NCI-H2171 (cell line): Measurements from ENCODE around the gene RAP1GDS1.
"Not testable (repeated sequence)": the region's sequence is repeated elsewhere in the genome, so short reads cannot be mapped to it uniquely, and the experiment has no call there.

ENCODE experiments used
- DNase-seq: peaks from one replicate; lab custom pipeline; 2025; lab: John Stamatoyannopoulos, UW

Gene RAP1GDS1

DNA sequence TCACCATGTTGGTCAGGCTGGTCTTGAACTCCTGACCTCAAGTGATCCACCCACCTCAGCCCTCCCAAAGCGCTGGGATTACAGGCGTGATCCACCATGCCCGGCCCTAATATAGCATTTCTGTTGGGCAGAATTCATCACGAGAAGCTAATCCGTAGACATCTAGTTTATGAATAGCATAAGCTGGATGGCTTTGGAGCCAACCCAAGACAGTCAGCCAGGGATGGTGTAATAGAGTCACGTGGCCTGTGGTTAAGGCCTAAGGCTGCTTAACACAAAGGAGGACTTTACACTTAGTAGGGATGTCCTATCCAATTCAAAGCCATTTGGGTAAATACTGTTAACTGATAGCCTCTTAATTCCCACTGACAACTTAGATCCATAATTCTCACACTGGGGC, 173.6 kb downstream of the RAP1GDS1 start:
- no peak for DNase-seq

DNA sequence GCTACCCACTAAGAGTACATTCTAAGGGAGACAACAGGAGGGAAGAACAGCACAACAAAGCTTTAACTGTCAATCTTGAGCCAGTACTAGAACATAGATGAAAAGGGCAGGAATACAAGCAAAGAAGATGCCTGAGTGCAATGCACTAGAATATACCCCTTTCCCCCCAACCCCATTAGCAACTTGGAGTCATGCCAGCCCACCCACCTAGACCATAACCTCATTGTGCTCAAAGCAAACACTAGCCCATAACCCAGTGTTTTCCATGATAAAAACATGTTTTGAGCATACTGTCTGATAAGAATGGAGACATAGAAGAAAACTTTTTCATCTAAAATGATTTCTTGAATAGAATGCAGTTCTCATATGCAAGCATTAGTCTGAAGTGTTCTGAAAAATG, 183.2 kb downstream of the RAP1GDS1 start:
- DNase-seq: no peak

DNA sequence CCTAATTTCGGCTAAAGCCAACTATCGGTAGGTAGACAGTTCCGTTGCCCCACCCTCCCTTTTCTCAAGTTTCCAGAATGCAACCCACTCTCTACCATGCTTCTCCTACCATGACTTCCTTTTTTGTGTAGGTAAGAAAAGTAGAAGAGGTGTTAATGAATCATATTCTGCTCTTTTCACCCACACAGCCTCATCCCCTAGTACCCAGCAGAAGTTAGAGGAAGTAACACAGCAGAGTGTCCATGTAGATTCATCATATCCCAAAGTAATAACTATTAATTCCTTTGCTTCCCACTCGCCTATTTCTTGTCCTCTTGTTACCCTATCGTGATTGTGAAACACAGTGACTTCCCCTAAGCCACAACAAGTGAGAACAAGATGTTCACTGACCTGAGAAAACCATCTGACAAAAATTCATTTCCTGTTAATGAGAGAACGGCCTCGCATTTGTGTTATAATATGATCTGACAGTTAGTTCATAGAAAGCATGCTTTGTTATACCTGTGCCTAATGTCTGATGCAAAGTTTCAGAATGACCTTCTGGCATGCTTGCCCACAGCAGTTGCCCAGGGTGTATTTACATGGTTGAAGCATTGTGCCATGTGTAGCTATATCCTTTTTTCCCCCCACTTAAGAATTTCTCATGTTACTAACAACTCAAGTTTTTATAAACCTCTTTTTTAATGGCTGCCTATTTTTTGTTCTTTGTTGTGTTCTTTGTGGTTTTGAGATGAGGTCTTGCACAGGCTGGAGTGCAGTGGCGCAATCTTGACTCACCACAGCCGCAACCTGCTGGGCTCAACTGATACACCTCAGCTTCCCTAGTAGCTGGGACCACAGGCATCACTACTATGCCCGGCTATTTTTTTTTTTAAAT, 185.6 kb downstream of the RAP1GDS1 start:
- no peak for DNase-seq

DNA sequence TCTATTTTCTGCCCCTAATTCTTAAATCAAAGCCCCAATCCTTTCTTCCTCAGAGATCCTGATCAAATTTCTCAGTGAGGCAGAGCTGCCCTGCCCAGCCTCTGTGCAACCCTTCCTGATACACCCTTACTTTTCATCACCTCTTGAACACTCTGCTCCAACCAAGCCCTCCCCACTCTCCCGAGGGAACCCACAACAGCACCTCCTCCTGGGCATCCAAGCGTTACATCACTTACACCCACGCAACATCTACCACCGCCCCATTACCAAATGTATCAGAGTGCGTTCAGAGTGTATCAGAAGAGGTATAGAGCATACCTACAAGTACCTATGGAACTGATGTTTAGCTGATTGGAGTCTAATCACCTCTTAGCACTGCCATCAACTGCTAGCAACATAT, 186.5 kb downstream of the RAP1GDS1 start:
- DNase-seq: no peak

DNA sequence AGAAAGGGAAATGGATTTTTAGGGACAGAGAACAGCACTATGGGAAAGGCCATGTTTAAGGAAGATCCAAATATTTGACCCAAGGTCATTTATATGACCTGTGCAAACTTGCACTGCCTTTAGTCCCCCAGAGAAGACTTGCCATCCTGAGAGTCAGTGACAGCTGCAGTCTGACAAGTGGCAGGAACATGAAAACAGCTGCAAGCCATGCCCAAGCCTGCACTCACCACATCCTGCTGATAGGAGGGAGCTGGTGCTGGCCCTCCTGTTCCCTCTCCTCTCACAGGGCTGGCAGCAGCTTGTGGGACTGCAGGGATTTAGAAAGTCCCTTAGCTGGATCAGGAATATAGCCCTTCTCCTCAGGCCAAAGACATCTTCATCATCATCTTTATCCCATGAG, 187.7 kb downstream of the RAP1GDS1 start:
- DNase-seq: no peak

DNA sequence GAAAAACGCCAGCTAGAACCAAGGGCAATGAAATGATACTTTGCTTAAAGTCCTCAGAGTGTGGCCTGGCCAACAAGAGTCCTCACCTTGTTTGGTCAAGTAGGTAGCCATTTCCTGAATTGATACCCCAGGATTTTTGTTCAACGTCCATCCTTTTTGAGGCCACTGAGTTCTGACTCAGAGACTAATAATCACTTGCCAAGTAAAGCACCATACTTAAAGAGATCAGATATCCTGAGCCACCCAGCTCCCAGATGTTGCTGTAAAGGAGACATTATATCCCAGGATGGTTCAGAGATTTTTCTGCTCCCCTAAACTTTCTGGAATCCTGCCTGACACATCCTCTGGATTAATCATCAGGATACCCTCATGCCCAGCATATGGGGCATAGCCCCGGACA, 190.9 kb downstream of the RAP1GDS1 start:
- DNase-seq: no peak

DNA sequence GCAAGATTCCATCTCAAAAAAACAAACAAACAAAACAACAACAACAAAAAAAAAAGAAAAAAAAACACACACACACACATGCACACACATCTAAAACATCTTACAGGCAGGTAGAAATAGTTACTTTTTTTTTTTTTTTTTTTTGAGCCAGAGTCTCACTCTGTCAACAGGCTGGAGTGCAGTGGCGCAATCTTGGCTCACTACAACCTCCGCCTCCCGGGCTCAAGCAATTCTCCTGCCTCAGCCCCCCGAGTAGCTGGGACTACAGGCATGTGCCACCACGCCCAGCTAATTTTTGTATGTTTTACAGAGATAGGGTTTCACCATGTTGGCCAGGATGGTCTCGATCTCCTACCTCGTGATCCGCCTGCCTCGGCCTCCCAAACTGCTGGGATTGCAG, 196.2 kb downstream of the RAP1GDS1 start:
- not testable (repeated sequence) for DNase-seq

DNA sequence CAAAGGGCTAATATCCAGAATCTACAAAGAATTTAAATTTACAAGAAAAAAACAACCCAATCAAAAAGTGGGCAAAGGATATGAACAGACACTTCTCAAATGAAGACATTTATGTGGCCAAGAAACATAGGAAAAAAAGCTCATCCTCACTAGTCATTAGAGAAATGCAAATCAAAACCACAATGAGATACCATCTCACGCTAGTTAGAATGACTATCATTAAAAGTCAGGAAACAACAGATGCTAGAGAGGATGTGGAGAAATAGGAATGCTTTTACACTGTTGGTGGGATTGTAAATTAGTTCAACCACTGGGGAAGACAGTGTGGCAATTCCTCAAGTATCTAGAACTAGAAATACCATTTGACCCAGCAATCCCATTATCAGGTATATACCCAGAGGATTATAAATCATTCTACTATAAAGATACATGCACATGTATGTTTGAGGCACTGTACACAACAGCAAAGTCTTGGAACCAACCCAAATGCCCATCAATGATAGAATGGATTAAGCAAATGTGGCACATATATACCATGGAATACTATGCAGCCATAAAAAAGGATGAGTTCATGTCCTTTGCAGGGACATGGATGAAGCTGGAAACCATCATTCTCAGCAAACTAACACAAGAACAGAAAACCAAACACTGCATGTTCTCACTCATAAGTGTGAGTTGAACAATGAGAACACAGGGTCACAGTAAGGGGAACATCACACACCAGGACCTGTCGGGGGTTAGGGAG, 200.1 kb downstream of the RAP1GDS1 start:
- DNase-seq: not testable (repeated sequence)

DNA sequence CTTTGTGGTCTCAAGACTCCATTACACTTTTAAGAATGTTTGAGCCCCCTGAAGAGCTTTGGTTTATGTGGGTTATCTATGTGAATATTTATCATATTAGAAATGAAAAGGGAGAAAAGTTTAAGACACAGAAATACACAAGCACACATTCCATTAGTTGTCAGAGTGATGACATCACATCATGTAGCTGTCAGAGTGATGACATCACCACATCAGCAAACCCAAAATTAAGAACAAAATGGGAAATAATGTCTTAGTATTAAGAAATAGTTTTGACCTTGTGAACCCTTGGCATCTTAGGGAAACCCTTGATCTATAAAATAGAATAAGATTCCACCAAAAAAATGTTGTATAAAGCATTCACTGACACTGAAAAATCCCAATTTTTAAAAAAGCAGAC, 201.3 kb downstream of the RAP1GDS1 start:
- no peak for DNase-seq

DNA sequence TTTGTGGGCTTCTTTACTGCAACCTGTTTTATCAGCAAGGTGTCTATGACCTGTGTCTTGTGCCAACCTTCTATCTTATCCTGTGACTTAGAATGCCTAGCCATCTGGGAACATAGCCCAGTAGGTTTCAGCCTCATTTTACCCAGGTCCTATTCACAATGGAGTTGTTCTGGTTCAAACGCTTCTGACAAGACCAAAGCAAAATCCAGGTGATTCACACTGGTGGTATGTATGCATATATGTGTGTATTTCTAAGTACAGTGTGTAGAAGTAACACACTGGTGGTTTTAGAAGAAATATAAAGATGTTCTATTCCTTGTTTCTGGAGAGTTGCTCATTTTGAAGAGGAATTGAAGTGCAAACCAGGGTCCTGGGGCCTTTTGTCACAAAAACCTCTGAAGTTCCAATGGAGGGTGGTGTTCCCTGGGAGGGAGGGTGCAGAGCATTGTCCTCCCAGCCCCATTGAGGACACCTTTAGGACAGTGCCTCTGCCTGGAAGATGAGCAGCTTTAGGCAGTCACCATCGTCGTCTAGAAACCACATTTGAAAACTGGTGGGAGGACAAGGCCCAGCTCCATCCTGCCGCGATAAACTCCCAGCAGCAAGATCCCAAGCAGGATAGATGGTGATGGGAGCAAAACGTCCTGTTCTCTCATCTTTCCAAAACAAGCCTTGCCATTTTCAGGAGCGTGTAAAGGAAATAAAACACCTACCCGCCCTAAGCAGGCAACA, 205.8 kb downstream of the RAP1GDS1 start:
- DNase-seq: no peak

DNA sequence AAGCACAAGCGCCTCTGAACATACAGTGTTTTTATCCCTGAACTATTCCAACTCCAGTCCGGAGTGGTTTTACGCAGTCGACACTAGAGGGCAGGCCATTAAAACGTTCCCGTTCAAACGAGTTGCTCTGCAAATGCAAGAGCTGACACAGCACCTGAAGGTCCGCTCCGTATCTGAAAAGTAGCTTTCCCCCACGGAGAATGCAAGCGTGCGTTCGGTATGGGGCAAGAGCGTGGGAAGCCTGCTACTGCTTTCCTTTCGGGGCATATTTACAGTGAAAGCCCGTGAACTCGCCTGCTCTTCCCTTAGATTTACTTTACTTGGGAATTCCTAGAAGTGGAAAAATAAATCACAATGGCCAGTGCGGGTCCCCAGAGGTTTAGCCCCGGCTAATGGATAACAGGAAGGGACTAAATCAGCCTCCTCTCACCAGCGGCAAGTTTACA, 206.5 kb downstream of the RAP1GDS1 start:
- peak; percentile 33 for DNase-seq

DNA sequence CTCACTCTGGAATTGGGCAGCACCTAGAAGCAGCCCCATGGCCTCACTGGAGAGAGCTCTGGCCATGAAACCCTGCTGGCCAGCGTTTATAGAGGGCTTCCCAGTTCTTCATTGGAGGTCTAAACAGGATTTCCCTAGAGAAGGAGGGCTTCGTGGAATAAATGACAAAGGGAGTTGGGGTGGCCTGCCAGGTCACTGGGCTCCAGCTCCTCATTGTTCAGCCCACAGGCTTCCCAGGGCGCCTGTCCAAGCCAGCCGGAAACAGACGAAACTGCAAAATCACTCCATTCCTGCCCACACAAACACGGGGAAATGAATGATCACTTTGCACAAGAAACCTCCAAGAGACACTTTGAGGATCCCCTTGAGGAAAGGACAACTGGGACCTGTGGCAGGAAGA, 207.5 kb downstream of the RAP1GDS1 start:
- no peak for DNase-seq

DNA sequence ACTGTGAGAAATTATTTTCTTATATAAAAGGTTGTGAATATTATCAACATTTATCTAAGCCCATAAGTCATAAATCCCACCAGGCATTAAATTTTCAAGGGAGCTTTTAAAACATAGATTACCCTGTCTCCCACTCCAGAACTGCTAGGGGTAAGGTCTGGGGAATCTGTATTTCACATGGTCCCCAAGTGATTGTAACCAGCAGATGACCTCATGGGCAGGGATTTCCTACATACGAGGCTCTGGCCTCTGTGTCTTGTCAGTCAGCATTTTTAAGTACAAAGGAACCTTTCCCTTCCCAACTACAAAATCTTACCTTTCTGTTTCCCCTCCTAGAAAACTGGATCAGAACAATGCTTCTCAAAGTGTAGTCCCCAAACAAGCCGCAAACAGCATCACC, 208.6 kb downstream of the RAP1GDS1 start:
- no peak for DNase-seq

DNA sequence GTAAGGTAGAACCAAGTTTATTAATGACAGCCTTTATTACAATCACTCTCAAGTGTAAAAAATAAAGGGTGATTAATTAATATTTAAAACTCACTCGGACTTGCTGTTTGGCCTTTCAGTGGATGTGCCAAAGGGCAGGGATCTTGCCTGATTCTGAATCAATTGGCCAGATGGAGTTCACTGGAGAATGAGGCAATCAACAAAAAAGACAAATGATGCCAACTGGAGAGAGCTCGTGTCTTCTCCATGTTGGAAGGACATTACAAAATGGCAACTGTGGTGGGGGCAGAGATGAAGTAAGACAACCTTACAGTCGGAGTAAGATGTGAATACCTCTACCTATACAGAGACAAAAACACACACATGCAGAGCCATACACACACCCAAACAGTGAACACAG, 209.2 kb downstream of the RAP1GDS1 start:
- DNase-seq: no peak

DNA sequence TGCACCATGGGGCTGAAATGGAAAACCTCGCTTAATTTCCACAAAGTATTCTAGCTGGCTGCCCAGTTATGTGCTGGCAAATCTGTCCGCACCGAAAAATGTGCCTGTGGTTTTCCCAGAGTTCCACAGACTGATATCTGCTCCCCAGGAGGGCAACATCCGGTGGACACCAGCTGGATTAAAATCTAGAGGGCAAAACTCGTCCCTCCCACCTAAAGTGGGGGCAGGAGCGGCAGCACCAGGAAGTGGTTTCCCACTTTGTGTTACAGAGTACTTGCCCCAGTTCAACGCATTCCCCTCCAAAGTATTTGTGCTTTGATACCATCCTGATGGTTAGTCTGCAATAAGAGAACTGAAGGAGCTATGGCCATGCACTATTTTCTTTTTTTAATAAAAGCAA, 209.6 kb downstream of the RAP1GDS1 start:
- no peak for DNase-seq

DNA sequence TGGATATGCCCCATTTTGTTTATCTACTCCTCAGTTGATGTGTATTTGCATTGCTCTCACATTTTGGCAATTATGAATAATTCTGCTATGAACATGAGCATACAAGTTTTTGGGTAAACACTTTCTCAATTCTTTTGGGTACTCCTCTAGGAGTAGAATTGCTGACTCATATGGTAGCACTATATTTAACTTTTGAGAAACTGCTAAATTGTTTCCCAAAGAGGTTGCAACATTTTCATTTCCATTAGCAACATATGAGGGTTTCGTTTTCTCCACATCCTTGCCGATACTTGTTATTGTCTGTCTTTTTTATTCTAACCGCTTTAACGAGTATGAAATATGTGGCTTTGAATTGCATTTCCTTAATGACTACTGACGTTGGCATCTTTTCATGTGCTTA, 211.9 kb downstream of the RAP1GDS1 start:
- no peak for DNase-seq

DNA sequence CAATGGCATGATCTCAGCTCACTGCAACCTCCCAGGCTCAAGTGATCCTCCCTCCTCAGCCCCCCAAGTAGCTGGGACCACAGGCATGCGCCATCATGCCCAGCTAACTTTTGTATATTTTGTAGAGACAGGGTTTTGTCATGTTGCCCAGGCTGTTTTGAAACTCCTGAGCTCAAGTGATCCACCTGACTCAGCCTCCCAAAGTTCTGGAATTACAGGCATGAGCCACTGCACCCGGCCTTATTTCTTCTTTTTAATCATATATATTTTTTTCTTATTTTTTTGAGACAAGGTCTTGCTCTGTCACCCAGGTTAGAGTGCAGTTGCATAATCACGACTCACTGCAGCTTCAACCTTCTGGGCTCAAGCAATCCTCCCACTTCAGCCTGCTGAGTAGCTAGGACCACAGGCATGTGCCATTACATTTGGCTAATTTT, 213.2 kb downstream of the RAP1GDS1 start:
- DNase-seq: no peak

DNA sequence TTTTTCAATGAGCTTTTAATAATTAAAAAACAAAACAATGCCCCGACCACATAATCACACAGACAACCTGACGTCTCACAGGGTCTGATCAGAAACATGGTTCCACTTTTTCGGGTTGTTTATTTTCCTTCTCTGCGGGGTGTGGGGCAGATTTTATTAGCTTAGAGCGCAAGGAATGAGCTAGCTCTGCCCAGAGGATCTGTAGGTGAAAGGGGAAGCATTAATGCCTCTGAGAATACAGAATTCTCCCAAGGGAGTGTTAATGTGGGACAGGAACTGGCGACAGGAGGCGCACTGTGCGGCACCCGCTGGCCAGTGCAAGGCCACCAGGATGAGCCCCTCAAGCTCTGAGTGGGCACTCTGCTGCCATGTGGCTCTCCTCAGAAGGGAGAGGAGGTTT, 215.7 kb downstream of the RAP1GDS1 start:
- DNase-seq: no peak

DNA sequence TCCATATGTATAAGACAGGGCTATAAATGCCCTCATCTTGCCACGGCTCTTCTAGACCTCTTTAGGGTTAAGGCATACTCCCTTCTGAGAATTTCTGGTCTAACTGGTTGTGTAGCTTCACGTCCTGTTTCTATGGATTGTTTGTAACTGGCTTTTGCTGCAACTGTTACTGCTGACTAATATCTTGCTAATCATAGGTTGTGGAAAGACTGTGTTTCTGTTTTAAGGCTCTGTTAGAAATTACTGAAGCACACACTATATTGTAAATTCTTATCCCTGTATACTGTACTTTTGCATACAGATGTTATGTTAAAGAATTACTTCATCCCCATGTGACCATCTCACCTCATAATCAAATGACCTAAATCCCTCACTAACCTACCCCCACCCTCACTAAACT, 218.4 kb downstream of the RAP1GDS1 start:
- DNase-seq: not testable (repeated sequence)

DNA sequence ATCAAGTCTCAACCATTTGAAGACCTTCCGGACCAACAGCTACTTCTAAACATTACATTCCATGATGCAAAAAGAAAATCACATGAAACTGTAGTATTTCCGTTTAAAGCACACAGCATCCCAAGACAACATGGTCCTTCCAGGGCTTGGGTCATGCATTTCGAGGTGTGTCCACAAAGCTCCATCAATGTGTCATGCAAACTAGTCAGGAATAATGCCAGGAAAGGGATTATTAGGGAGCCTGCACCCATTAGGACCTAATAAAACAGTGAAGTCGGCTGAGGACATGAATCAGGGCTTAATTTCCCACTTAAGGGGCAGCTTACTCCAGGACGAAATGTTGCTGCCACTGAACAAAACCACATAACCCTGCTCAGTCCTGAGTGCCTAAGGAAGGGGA, 219.4 kb downstream of the RAP1GDS1 start:
- DNase-seq: no peak

DNA sequence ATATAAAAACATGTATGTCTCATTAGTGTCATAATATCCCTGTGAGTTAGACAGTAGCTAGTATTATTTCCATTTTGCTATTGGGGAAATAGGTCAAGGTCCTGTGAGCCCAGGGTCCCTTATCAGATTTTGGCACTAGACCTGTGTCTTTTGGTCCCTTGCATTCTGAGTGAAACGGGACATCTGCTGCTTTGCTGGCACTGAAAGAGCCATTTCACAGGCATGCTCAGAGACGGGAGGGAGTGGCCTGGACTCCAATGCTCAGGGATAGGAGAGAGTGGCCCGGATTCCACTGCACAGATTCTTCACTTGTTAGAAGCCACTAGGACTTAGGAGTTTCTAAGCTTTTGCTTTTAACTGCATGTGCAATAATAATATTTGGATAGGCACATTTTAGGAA, 220.0 kb downstream of the RAP1GDS1 start:
- no peak for DNase-seq

DNA sequence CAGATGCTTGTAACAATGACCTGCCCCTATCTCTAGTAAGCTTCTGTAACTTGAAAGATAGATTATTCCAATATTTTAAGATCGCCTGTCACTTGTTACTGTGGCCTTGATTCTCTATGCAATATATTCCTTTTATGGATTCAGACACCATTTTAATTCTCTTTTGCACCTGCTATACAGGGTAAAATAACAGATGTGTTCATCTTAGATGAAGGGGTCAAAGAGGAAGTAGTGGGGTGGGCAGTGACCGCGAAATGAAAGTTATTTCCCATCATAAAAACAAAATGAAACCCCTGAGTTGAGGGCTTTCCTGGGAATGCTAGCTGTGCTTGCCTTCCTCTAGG, 221.3 kb downstream of the RAP1GDS1 start:
- no peak for DNase-seq
